A673 (cell line): ENCODE measurements around the gene P2RY6.

Experiments
- CTCF ChIP-seq: fragments of 300-800, 200-600 bp; sonication (generic); conservative IDR thresholded peaks from 2 replicates; pipeline ENCODE4 v1.5.1; 2017; ENCODE audit warnings: low read depth, mild to moderate bottlenecking, antibody characterized with exemption, low read length, moderate library complexity, mixed read lengths
- EZH2 ChIP-seq: fragments of 200-600 bp; sonication (generic); IDR thresholded peaks from 2 replicates; pipeline ENCODE4 v1.6.1; 2017; ENCODE audit warnings: borderline replicate concordance, low read depth, mild to moderate bottlenecking, mixed read lengths, antibody characterized with exemption, low read length; ENCODE audit not compliant: poor library complexity, severe bottlenecking

DNA sequence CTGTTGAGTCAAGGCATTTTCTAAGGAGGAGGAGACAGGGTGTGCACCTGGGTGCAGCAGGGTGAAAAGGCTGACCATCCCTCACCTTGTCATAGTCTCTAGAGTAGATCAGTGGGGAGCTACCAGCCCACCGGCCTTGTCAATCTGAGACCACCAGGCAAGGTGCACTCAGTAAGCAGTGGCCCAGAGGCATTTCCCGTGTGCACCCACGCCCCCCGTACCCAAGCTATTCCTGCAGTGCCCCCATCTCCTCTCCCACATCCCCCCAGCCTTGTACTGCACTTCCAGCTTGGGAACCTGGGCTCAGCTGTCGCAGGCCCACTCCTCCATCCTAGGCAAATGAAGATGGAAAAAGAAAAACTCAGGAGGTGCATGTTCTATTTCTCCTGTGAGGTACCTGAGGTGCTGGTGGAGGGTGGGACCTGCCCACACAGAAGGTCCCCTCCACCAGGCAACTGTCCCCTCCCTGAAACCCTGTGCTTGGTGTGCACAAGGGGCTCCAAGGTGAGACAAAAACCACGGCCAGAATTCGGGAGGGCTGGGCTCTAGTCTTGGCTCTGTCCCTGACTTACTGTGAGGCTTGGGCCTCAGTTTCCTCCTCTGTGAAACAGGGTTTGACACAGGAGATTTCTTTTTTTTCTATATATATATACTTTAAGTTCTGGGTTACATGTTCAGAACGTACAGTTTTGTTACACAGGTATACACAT lies 45.7 kb upstream of the P2RY6 start:
- TF ChIP-seq EZH2 (no peak), CTCF (no peak)
